HepG2 (cell line): ENCODE data around the gene RPS6KB2. TPM values are rescaled to one million over a fixed set of nuclear protein-coding genes. Genes with fewer than 3 reads are reported as not detected.

Experiments
- FOXC1 ChIP-seq: sonication (generic); formaldehyde crosslinking; IDR thresholded peaks from 2 replicates; pipeline ENCODE4 v1.8.0; 2022; ENCODE audit warnings: mild to moderate bottlenecking, missing genetic modification reagents, borderline replicate concordance
- NR2F6 ChIP-seq, 2 experiments: IDR thresholded peaks; 2 replicates each; pipeline ENCODE4 v1.6.1; 2016; ENCODE audit warnings: antibody characterized with exemption in 1 of 2, mild to moderate bottlenecking in 1 of 2
- NR3C1 ChIP-seq: sonication (generic); formaldehyde crosslinking; IDR thresholded peaks from 2 replicates; pipeline ENCODE4 v1.4.0; 2020; ENCODE audit warnings: missing genetic modification reagents
- PRPF4 ChIP-seq: fragments of 200-400 bp; formaldehyde crosslinking; IDR thresholded peaks from 2 replicates; pipeline ENCODE4 v1.6.1; 2016; ENCODE audit warnings: low read length, low read depth; ENCODE audit not compliant: poor library complexity, severe bottlenecking
- SAFB2 ChIP-seq: sonication (generic); formaldehyde crosslinking; IDR thresholded peaks from 2 replicates; pipeline ENCODE4 v1.5.1; 2020; ENCODE audit warnings: missing genetic modification reagents, low read depth, mild to moderate bottlenecking, borderline replicate concordance
- SALL2 ChIP-seq: sonication (generic); formaldehyde crosslinking; IDR thresholded peaks from 2 replicates; pipeline ENCODE4 v1.8.1; 2023; ENCODE audit warnings: mild to moderate bottlenecking, missing genetic modification reagents, inconsistent platforms
- SAP130 ChIP-seq: IDR thresholded peaks from 2 replicates; pipeline ENCODE4 v1.6.1; 2016; ENCODE audit warnings: low read depth
- SRSF4 ChIP-seq: fragments of 200-400 bp; formaldehyde crosslinking; IDR thresholded peaks from one replicate; pipeline ENCODE4 v1.6.1; 2018; ENCODE audit warnings: mild to moderate bottlenecking, low read depth, low read length, moderate library complexity; ENCODE audit not compliant: poor library complexity, severe bottlenecking
- ZMAT3 ChIP-seq: sonication (generic); formaldehyde crosslinking; conservative IDR thresholded peaks from 2 replicates; pipeline ENCODE4 v1.7.0; 2021; ENCODE audit warnings: missing genetic modification reagents
- ZNF44 ChIP-seq: sonication (generic); formaldehyde crosslinking; IDR thresholded peaks from 2 replicates; pipeline ENCODE4 v1.5.1; 2020; ENCODE audit warnings: mild to moderate bottlenecking, missing genetic modification reagents
- ZNF530 ChIP-seq: sonication (generic); formaldehyde crosslinking; IDR thresholded peaks from 2 replicates; pipeline ENCODE4 v1.5.0; 2020; ENCODE audit warnings: low read depth, mild to moderate bottlenecking, missing genetic modification reagents
- ZNF564 ChIP-seq: sonication (generic); formaldehyde crosslinking; IDR thresholded peaks from 2 replicates; pipeline ENCODE4 v1.8.1; 2023; ENCODE audit warnings: mild to moderate bottlenecking, missing genetic modification reagents
- ZNF629 ChIP-seq: sonication (generic); formaldehyde crosslinking; conservative IDR thresholded peaks from 2 replicates; pipeline ENCODE4 v1.5.0; 2020; ENCODE audit warnings: missing genetic modification reagents
- ZNF781 ChIP-seq: sonication (generic); formaldehyde crosslinking; IDR thresholded peaks from 2 replicates; pipeline ENCODE4 v1.5.1; 2020; ENCODE audit warnings: borderline replicate concordance, mild to moderate bottlenecking, missing genetic modification reagents; ENCODE audit errors: not compliant biosample characterization
- ZNF792 ChIP-seq: IDR thresholded peaks from 2 replicates; pipeline ENCODE4 v1.6.1; 2016
- polyA plus RNA-seq, 8 experiments: library from polyadenylated mRNA; depleted of rRNA in 3 of 8; stranded (reverse) in 7 of 8; unstranded in 1 of 8; fragments of >200 nt; fragmentation: Illumina TruSeq in 4 of 8; extraction: Trizol in 4 of 8; gene quantifications; 2 replicates each; pipeline versions ENCODE4 v1.2.1 to v1.2.3, GENCODE V29; 2011 to 2016; ENCODE audit warnings: low read depth in 4 of 8, missing spikeins in 1 of 8, mixed read lengths in 1 of 8; ENCODE audit not compliant: insufficient read depth in 1 of 8
- total RNA-seq, 5 experiments: library from RNA; depleted of rRNA; stranded (reverse); fragments of >200 nt; fragmentation: Illumina TruSeq; extraction: Trizol; gene quantifications; 2 replicates each; pipeline ENCODE4 v1.2.3, GENCODE V29; 2016; ENCODE audit warnings: low read depth in 1 of 5
- TF ChIP-seq, protein P1 (sequence below): sonication (generic); IDR thresholded peaks from 2 replicates; pipeline ENCODE4 v1.6.1; 2016; ENCODE audit warnings: low read depth, borderline replicate concordance
- TF ChIP-seq, protein P2 (sequence below): sonication (generic); formaldehyde crosslinking; IDR thresholded peaks from 2 replicates; pipeline ENCODE4; 2020; ENCODE audit warnings: missing genetic modification reagents, mild to moderate bottlenecking, borderline replicate concordance
- TF ChIP-seq, protein P3 (sequence below): IDR thresholded peaks from 2 replicates; pipeline ENCODE4 v1.6.1; 2012; ENCODE audit warnings: inconsistent platforms
- TF ChIP-seq, protein P4 (sequence below): sonication (generic); formaldehyde crosslinking; IDR thresholded peaks from 2 replicates; pipeline ENCODE4 v1.4.0; 2020; ENCODE audit warnings: missing genetic modification reagents
- TF ChIP-seq, protein P5 (sequence below): sonication (generic); formaldehyde crosslinking; IDR thresholded peaks from 2 replicates; pipeline ENCODE4 v1.8.0; 2022; ENCODE audit warnings: missing genetic modification reagents, low read depth, mild to moderate bottlenecking, borderline replicate concordance
- TF ChIP-seq, protein P6 (sequence below): sonication (generic); formaldehyde crosslinking; IDR thresholded peaks from 2 replicates; pipeline ENCODE4 v1.9.0; 2022; ENCODE audit warnings: low read depth, missing genetic modification reagents

The RPS6KB2 gene
- total and polyA plus RNA-seq, 2 of the 13 experiments (the other 11 are each of a cell fraction or from before 2014, with no cell fraction given), result 52.9 to 54.8 TPM

DNA sequence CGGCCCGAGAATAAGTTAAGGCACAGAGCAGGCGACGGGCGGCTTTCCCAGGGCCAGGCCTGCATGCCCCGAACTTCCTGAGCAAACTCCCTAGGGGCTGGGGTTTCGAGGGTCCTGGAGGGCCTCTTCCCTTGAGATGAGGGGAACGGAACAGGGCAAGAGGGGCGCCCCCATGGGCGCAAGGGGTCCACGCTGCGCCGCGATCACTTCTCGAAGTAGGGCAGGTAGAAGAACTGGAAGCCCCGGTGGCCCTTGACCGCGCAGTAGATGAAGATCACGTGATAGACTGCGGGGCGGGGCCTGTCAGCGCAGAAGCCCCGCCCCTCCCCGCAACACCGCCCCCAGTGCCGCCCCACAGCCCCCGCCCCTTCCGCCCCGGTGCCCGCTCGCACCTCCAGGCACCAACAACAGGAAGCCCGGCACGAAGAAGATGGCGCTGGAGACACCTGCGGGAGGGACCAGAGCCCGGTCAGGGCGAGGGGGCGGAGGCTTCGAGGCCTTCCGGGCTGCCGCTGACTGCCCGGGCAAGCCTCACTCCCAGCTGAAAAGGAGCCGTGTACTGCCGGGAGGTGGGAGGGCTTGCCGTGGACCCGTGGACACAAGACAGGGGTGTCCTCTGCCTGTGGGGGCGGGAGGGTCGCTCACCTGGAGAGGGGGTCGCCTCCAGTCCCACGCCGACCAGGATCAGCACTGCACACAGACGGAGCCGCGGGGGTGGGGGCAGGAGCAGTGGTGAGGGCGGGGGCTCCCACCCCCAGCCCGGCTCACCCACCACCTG, 36.3 kb downstream of the RPS6KB2 start (continued):
- TF ChIP-seq ZNF564 (CRISPR knock-in tag), result 0 out of 2 replicates have a peak, but pooled peaks have one; percentile 15
- no peak for TF ChIP-seq ZNF629 (CRISPR knock-in tag)
- TF ChIP-seq SAFB2 (CRISPR knock-in tag), result peak; percentile 30; the same call in 1 of the 2 replicates
- no peak for TF ChIP-seq ZNF792 (CRISPR knock-in tag)
- TF ChIP-seq, protein P1, sequence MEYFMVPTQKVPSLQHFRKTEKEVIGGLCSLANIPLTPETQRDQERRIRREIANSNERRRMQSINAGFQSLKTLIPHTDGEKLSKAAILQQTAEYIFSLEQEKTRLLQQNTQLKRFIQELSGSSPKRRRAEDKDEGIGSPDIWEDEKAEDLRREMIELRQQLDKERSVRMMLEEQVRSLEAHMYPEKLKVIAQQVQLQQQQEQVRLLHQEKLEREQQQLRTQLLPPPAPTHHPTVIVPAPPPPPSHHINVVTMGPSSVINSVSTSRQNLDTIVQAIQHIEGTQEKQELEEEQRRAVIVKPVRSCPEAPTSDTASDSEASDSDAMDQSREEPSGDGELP, result peak; percentile 12; the same call in 1 of the 2 replicates
- peak; percentile 79; the same call in 1 of the 2 replicates for TF ChIP-seq FOXC1
- TF ChIP-seq, protein P2, sequence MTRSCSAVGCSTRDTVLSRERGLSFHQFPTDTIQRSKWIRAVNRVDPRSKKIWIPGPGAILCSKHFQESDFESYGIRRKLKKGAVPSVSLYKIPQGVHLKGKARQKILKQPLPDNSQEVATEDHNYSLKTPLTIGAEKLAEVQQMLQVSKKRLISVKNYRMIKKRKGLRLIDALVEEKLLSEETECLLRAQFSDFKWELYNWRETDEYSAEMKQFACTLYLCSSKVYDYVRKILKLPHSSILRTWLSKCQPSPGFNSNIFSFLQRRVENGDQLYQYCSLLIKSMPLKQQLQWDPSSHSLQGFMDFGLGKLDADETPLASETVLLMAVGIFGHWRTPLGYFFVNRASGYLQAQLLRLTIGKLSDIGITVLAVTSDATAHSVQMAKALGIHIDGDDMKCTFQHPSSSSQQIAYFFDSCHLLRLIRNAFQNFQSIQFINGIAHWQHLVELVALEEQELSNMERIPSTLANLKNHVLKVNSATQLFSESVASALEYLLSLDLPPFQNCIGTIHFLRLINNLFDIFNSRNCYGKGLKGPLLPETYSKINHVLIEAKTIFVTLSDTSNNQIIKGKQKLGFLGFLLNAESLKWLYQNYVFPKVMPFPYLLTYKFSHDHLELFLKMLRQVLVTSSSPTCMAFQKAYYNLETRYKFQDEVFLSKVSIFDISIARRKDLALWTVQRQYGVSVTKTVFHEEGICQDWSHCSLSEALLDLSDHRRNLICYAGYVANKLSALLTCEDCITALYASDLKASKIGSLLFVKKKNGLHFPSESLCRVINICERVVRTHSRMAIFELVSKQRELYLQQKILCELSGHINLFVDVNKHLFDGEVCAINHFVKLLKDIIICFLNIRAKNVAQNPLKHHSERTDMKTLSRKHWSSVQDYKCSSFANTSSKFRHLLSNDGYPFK (CRISPR knock-in tag), result peak; percentile 68
- no peak for TF ChIP-seq SRSF4
- 0 out of 2 replicates have a peak, but pooled peaks have one; percentile 53 for TF ChIP-seq ZMAT3 (CRISPR knock-in tag)
- no peak for TF ChIP-seq ZNF530
- no peak for TF ChIP-seq ZNF781 (CRISPR knock-in tag)
- peak; percentile 21; the same call in 1 of the 2 replicates for TF ChIP-seq SALL2
- TF ChIP-seq NR2F6 (IDR thresholded peaks at IDR 0.05), result no peak
- peak; percentile 5; the same call in 1 of the 2 replicates for TF ChIP-seq NR2F6 (CRISPR knock-in tag; IDR thresholded peaks at IDR 0.05)
- TF ChIP-seq, protein P3, sequence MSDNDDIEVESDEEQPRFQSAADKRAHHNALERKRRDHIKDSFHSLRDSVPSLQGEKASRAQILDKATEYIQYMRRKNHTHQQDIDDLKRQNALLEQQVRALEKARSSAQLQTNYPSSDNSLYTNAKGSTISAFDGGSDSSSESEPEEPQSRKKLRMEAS, result peak; percentile 40; the same call in 1 of the 2 replicates
- TF ChIP-seq NR3C1 (CRISPR knock-in tag), result no peak
- TF ChIP-seq ZNF44, result 0 out of 2 replicates have a peak, but pooled peaks have one; percentile 66
- TF ChIP-seq PRPF4, result no peak
- peak; percentile 73 for TF ChIP-seq SAP130 (CRISPR knock-in tag)
- TF ChIP-seq, protein P4, sequence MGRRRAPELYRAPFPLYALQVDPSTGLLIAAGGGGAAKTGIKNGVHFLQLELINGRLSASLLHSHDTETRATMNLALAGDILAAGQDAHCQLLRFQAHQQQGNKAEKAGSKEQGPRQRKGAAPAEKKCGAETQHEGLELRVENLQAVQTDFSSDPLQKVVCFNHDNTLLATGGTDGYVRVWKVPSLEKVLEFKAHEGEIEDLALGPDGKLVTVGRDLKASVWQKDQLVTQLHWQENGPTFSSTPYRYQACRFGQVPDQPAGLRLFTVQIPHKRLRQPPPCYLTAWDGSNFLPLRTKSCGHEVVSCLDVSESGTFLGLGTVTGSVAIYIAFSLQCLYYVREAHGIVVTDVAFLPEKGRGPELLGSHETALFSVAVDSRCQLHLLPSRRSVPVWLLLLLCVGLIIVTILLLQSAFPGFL (CRISPR knock-in tag), result no peak
- TF ChIP-seq, protein P5, sequence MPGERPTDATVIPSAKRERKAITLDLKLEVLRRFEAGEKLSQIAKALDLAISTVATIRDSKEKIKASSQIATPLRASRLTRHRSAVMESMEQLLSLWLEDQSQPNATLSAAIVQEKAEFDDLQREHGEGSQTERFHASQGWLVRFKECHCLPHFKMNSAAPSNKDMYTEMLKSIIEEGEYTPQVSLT (CRISPR knock-in tag), result no peak; the same call in 1 of the 2 replicates
- TF ChIP-seq, protein P6, sequence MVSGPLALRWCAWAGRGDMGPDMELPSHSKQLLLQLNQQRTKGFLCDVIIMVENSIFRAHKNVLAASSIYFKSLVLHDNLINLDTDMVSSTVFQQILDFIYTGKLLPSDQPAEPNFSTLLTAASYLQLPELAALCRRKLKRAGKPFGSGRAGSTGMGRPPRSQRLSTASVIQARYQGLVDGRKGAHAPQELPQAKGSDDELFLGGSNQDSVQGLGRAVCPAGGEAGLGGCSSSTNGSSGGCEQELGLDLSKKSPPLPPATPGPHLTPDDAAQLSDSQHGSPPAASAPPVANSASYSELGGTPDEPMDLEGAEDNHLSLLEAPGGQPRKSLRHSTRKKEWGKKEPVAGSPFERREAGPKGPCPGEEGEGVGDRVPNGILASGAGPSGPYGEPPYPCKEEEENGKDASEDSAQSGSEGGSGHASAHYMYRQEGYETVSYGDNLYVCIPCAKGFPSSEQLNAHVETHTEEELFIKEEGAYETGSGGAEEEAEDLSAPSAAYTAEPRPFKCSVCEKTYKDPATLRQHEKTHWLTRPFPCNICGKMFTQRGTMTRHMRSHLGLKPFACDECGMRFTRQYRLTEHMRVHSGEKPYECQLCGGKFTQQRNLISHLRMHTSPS (CRISPR knock-in tag), result no peak
